AG10803 (cell line): Measurements from ENCODE around the gene CLCF1.
A peak's percentile ranks its signal among the peaks of the same experiment; 100 is the strongest.
"Not testable (repeated sequence)": the region's sequence is repeated elsewhere in the genome, so short reads cannot be mapped to it uniquely, and the experiment has no call there.

Source experiments
- DNase-seq: peaks from one replicate; pipeline ENCODE4 v3.0.0; 2010; ENCODE audit warnings: low read depth
- H3K4me3 ChIP-seq: 2 replicates; pipeline ENCODE4 v1.5.1; 2011; ENCODE audit warnings: mild to moderate bottlenecking, low read length, control low read depth
- TF ChIP-seq, protein P1 (sequence below): conservative IDR thresholded peaks from 2 replicates; pipeline ENCODE4 v1.5.1; 2011; ENCODE audit warnings: mild to moderate bottlenecking, low read length, control low read depth, inconsistent platforms

CLCF1 gene

DNA sequence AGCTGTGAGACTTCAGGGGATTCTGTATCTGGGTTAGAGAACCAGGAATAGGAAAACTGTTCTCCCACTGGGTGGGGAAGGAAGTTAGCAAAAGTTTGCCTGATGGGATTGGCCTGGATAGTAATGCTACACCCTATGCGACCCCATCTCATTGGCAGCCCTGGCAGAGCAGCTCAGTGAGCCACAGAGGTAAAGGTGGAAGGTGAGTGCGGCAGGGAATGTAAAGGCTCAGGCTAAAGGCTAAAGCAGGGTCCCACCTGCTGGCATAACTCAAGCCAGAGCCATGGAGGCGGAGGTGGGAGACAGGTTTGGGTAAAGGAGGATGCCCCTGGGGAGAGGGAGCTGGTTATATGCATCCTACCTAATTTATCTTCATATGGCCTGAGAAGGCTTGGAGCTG, 51.3 kb downstream of the CLCF1 start:
- TF ChIP-seq, protein P1, sequence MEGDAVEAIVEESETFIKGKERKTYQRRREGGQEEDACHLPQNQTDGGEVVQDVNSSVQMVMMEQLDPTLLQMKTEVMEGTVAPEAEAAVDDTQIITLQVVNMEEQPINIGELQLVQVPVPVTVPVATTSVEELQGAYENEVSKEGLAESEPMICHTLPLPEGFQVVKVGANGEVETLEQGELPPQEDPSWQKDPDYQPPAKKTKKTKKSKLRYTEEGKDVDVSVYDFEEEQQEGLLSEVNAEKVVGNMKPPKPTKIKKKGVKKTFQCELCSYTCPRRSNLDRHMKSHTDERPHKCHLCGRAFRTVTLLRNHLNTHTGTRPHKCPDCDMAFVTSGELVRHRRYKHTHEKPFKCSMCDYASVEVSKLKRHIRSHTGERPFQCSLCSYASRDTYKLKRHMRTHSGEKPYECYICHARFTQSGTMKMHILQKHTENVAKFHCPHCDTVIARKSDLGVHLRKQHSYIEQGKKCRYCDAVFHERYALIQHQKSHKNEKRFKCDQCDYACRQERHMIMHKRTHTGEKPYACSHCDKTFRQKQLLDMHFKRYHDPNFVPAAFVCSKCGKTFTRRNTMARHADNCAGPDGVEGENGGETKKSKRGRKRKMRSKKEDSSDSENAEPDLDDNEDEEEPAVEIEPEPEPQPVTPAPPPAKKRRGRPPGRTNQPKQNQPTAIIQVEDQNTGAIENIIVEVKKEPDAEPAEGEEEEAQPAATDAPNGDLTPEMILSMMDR = no peak
- no peak for DNase-seq

DNA sequence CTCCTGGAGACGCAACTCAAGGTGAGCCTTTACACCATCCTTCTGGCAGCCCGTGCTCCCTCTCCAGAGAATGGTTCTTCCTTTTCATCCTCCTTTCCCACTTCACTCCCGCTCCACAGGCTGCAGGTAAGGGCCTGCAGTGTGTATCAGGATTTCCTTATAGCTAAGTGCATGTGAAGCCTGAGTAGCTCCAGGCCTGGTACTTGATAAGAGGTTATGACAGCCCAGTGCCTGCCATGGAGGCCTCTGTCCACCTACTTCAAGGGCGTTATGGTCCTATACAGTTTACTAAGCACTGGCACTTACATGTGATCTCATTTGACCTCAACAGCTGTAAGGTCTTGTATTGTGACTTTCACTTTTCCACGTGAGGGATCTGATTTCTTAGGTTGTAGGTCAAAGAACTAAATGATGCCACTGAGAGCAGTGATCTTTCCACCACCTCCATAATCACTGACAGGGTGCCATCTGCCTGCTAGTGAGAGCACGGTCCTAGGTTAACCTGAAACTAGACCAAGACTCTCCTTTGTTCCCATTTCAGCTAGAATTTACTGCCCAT, 52.0 kb downstream of the CLCF1 start:
- no peak for DNase-seq
- no peak overlapping the region for H3K4me3 ChIP-seq
- TF ChIP-seq, protein P1 = no peak

More for the DNA sequence above, 51.3 kb downstream of the CLCF1 start:
- no peak overlapping the region for H3K4me3 ChIP-seq

DNA sequence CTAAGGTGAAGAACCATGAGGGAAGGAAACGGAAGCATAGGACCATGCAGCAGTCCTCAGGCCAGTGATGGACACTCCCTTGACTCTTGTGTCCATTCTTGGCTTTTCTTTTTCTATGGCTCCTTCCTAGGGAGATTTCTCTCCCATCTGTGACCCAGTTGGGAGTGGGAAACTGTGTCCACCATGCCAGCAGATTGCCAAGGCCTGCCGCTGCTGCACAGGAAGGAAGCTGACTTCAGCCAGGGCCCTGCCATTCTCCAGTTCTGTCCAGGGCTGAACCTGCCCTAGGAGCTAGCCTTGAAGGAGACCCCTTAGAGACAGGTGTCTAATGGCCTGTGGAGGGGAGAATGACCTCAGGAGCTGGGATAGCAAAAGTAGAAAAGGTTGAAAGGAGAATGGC, 52.7 kb downstream of the CLCF1 start:
- no peak for DNase-seq
- no peak overlapping the region for H3K4me3 ChIP-seq
- TF ChIP-seq, protein P1 = no peak

DNA sequence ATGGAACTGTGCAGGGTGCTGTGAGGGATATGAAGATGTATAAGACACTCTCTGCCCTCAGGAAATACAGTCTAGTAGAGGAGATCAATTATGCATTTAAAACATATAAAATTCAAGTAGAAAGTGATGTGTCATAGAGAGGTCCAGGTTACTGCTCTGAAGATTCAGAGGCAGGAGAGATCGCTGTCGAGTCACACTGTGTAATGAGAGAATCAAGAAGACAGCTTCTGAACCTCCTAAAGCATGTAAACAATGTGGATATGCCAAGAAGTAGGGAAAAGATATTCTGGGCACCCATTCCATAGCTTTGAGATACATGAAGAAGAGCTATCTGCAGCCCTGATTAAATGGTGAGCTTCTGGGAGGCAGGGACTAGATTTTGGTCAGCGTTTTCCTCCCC, 53.4 kb downstream of the CLCF1 start:
- DNase-seq = peak; percentile 40
- no peak overlapping the region for H3K4me3 ChIP-seq
- TF ChIP-seq, protein P1 = no peak

DNA sequence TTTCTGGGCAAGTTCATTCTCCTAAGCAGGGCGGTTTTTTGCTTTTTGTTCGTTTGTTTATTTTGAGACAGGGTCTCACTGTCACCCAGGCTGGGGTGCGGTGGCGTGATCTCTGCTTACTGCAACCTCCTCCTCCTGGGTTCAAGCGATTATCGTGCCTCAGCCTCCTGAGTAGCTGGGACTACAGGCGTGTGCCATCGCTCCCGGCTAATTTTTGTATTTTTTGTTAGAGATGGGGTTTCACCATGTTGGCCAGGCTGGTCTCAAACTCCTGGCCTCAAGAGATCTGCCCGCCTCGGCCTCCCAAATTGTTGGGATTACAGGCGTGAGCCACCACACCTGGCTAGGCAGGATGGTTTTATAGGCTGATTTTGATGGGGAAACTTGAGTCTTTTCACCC, 54.5 kb downstream of the CLCF1 start:
- H3K4me3 ChIP-seq = peak overlapping the region; percentile 95; the same call in 1 of the 2 replicates
- DNase-seq = not testable (repeated sequence)

DNA sequence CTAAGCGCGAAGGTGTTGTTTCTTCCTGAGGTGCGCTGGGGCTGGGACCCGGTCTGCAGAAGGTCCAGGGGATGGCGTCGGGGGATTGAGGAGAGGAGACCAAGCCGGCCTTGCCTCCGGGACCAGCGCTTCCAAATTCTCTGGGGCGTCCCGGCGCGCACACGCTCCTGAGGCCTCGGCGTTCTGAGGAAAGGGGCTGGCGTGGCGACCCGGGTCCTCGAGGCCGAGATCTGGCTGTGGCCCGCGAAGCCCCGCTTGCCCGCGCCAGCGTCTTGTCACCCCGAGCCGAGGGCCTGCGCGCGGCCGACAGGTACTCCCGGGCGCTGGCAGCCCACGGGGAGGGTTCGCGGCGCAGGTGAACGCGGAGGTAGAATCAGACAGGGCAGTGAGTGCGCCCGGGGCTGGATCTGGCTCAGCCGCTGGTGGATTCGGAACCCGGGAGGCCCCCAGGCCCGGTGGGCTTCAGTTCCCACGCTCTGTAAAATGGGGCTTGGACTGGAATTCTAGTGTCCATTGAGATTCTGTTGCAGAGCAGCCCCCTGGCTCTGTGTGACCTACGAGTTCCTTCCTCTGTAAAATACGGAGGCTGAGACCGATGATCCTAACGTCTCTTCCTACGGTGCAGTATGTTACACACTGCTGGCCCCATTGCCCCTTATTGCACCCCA, 55.4 kb downstream of the CLCF1 start:
- H3K4me3 ChIP-seq = peak overlapping the region; percentile 95
- no peak for DNase-seq
- TF ChIP-seq, protein P1 = no peak

DNA sequence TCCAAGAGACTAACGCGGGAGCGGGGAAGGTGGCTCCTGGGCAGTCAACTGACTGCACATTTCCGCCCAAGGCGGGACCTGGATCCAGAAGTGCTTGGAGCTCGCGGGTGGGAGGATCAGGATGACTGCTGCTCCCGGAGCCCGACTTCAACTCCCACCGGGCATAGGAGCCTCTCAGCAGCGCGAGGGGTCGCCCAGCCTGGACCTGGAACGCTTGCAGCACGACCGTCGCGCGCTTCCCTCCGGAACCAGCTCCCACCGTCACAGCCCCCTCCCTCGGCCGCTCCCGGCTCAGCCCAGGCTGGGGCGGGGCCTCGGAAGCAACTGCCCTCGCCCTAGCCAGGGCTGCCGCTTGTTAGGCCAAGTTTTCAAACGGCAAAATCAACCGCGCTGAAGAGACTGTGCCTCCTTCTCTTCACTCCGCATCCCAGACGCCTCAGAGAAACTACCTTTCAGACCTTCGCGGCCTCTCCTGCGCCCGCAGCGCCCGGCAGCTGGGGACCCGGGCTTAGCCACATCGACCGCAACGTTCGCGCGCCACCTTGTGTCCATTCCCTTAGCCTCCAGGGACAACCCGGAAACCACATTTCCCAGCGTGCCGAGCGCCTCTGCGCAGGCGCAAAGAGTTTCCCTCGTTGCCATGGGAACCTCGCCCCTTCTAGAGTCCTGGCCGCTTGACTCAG, 56.1 kb downstream of the CLCF1 start:
- DNase-seq = peak; percentile 84
- TF ChIP-seq, protein P1 = peak; percentile 76

More for the DNA sequence above, 56.1 kb downstream of the CLCF1 start:
- H3K4me3 ChIP-seq = peak overlapping the region; percentile 95
